ENCODE data around the gene CFAP97D2.
"Not testable (repeated sequence)": the region's sequence is repeated elsewhere in the genome, so short reads cannot be mapped to it uniquely, and the experiment has no call there.

CFAP97D2 gene

DNA sequence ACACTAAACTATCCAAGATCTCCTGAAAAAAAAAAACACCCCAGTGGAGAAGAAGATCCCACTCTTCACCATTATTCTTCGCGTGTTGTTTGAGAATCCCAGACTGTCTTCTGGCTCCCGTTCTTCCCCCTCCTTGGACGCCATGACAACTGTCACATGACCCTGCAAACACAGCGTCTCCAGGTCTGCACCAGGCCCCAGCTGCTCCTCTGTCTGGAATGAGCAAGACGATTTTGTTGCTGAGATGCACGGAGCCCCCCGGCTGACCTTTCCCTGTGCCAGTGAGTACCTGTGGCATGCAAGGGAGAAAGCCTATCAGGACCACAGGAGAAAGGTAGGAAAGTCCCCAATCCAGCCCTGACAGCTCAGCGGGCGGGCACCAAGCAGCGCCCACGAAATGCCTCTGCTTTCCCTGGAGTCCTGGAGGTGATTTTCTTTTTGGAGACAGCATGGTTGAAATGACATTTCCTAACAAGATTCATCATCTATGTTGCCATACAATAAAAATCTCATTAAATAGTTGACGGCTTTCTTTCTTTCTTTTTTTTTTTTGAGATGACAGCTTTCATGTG is at the start of gene CFAP97D2:
CFAP97D2 (plus strand) TSS at position 171 of the 572 bp plus-strand sequence; CDS start at position 245, 74 bp downstream.
- DNase-seq = no peak

DNA sequence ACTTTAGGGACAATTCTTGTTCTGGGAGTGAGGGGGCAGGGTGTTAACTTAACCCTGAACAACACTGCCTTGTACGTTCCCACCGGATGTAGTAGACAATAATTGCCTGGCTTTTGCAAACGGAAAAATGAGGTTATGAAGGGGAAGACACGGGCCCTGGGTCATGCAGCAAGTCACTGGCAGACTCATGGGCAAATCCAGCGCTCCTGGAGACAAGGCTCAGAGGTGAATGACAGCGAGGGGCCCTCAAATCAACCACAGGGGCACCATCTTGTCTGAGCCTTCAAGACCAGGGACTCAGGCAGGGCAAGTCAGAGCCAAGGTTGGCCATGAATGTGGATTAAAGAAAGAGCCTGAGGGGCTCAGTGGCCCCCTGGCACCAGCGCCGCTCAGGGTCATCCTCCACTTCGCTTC is 49.4 kb upstream of the CFAP97D2 start:
- DNase-seq = no peak

- no peak for DNase-seq
These were observed 48.8 kb upstream of the CFAP97D2 start for GRCh38 chr13:114130131-114130836.

GRCh38 chr13:114130837-114131582 is 48.0 kb upstream of the CFAP97D2 start:
- peak; percentile 55 for DNase-seq

DNA sequence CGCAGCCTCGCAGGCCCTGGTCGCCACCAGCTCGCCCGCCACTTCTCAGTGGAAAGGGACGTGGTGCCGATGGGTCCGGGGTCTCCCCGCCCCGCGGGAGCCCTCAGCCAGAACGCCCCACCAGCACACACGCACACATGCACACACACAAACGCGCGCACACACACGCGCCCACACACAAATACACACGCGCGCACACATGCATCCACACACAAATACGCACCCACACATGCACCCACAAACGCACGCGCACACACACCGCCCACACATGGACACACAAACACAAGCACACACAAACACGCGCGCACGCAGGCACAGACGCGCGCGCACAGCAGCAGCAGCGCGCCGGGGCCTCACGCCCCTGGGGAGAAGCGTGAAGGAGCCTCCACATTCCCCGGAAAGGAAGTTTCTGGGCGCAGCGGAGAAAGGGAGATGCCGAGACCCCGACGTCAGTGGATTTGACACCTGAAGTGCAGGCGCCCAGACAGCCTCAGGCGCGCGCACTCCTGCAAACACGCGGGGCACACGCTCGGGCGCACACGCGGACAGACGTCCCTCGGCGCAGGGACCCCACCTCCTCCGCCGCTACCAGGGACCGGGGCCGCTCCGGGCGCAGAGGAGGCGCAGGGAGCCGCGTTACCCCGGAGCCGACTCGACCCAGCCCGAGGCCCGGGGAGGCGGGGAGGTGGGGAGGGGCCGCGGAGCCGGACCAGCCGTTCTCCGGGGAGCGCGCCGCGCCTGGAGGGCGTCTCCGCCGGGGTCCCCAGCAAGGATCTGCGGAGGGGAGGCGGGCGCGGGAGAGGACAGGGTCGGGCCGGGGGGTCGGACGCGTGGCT is 47.3 kb upstream of the CFAP97D2 start:
- peak; percentile 50 for DNase-seq

DNA sequence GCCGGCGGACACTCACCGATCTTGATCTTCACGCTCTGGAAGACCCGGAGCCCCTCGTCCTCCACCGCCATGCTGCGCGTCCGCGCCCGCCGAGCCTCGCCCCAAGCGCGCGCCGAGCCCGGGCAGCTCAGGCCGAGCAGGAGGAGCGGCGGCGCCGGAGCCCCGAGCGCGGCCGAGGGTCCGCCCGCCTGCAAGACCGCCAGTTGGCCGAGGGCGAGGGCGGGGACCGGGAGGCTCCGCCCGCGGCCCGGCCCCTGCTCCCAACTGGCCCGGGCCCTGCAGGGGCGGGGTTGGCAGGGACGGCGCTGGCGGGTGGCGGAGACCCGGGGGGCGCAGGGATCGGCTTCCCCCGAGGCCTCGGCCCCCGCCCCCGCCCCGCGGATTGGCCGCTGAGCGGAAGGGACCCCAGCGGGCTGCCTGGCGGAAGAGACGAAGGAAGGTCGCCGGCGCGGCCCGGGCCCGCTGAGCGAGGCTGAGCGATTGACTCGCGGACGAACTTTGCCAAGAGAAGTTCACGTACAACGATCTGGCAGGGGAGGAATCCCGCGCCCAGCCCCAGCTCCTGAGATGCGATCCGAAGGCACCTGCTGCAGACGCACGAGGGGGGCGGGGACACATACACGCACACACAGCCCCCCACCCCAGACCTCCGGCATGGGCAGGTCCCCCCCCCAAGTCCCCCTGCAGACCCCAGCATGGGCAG is 46.5 kb upstream of the CFAP97D2 start, which contains the start of gene RASA3:
RASA3 (minus strand) TSS at position 205 of the 703 bp plus-strand sequence; CDS start at position 71, 134 bp downstream.
- peak; percentile 68 for DNase-seq

- DNase-seq = not testable (repeated sequence)
These were observed 45.9 kb upstream of the CFAP97D2 start for GRCh38 chr13:114133126-114133525.

DNA sequence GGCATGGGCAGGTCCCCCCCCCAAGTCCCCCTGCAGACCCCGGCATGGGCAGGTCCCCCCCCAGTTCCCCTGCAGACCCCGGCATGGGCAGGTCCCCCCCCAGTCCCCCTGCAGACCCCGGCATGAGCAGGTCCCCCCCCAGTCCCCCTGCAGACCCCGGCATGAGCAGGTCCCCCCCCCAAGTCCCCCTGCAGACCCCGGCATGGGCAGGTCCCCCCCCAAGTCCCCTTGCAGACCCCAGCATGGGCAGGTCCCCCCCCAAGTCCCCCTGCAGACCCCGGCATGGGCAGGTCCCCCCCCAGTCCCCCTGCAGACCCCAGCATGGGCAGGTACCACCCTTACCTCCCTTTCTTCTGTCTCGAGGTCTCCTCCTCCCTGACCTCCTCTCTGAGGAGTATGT is 45.5 kb upstream of the CFAP97D2 start:
- DNase-seq = not testable (repeated sequence)

DNA sequence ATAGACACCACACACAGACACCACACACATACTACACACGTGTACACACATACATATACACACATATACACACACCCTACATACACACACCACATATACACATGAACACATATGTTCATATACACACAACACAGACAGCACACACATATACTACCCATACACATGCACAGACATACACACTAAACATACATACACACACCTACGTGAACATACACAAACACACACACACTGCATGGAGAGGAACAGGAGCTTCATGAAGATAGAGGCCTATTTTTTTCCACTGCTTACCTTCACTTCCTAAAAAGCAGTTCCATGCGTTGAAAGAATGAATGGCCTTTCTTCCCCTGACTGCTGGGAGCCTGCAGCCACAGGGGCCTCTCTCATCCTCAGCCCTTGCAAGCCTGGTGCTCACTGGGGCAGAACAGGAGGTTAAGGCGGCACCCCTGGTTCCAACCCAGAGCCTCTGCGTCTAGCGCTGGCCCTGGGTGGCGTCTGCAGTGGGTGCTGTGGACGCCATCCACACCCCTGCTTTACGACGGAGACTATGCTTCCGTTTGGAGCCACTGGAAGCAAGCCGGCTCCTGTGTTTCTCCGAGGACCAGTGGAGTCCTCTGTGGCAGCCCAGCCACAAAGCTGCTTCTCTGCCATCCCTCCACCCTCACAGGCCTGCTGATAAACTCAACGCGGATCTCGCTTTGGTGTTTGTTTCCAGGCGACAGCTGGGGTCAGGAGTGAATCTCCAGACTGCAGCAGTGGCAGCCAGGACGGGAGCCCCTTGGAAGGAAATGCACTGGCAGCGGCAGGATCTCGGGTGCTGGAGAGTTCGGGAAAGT is 44.7 kb upstream of the CFAP97D2 start:
- no peak for DNase-seq

DNA sequence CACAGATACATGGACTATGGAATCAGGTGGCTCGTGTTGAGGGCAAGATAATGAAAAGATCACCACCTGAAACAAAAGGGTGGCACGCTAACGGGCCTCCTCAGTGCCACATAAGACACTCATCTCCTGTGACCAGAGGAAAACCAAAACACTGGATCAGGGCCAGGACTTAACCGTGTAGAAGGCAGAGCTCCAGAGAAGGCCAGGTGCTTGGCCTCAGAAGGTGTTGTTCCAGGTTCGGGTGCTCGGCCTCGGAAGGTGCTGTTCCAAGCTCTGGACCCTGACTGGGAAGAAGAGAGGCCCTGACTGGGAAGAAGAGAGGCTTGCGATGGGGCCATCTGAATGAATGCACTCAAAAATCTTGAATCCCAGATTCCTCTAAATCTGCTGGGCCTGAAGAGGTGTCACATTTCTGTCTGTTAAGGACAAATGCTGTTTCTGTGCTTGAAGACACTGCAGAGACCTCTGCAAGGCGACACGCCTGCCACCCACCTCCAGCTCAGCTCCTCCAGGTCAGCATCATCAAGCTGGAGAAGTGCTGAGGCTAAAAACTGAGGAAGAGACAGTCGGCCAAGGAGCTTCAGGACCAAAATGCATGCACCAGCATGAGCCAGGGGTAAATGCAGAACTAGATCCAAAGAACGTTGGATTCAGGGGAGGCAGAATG is 44.0 kb upstream of the CFAP97D2 start:
- no peak for DNase-seq

GRCh38 chr13:114135731-114136171 is 43.3 kb upstream of the CFAP97D2 start:
- no peak for DNase-seq

GRCh38 chr13:114136576-114136975 is 42.5 kb upstream of the CFAP97D2 start:
- DNase-seq = no peak

DNA sequence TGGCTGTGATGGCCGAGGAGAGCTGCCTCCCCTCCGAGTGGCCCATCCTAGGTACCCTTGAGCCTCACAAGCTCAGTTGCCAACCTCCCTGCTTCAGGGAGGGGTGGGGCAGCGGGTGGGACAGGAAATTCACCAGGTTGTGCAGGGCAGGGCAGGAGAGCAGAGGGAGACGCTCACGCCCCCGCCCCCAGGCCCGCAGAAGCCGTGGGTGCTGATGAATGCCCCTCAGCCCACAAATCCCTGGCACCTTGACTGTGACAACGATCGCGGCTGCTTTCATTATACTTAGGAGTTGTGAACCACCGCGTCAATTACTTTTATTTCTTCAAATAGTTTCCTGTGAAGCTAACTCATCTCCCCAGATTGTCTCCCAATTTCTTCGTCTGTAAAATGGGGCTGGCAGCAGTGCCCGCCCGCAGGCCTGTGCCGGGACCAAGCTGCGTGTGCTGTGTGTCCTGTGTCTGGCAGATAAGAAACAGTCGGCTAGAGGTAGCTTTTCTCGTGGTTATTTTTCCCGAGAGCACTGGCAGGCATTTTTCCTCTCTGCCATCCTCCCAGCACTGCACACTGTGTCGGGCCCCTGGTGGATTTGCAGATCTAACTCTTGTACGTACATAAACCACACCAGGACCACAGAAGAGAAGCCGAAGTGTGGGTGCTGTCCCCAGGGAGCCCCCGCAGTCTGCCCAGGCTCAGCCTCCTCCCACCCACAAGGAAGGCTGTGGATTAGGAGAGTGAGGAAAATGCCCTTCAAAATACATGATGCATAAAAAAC is 38.7 kb upstream of the CFAP97D2 start:
- DNase-seq = no peak

- DNase-seq = no peak
These were observed 38.2 kb upstream of the CFAP97D2 start for GRCh38 chr13:114140906-114141250.

- no peak for DNase-seq
These were observed 37.6 kb upstream of the CFAP97D2 start for GRCh38 chr13:114141261-114141996.

DNA sequence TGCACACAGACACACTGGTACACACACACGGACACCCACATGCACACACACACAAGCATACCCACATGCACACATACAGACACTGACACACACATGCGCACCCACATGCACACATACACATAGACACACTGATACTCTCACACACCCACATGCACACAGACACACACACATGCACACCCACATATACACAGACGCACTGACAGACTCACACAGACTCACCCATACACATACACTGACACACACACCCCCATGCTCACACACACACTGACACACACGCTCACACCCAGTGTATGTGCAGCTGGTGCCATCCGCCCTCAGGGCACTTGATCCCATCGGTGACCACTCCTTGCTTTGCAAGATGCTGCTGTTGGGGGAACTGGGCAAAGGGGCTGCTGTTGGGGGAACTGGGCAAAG is 36.9 kb upstream of the CFAP97D2 start:
- DNase-seq = no peak

- DNase-seq = peak; percentile 60
These were observed 36.2 kb upstream of the CFAP97D2 start for GRCh38 chr13:114142640-114143490.
